ENCODE results near the gene IL1R2. TPM values are rescaled to one million over a fixed set of nuclear protein-coding genes. Genes with fewer than 3 reads are reported as not detected.

The IL1R2 gene
- total RNA-seq, 3 donors from 2014 or later: 17.9 to 40.3 (median 39.8) TPM

DNA sequence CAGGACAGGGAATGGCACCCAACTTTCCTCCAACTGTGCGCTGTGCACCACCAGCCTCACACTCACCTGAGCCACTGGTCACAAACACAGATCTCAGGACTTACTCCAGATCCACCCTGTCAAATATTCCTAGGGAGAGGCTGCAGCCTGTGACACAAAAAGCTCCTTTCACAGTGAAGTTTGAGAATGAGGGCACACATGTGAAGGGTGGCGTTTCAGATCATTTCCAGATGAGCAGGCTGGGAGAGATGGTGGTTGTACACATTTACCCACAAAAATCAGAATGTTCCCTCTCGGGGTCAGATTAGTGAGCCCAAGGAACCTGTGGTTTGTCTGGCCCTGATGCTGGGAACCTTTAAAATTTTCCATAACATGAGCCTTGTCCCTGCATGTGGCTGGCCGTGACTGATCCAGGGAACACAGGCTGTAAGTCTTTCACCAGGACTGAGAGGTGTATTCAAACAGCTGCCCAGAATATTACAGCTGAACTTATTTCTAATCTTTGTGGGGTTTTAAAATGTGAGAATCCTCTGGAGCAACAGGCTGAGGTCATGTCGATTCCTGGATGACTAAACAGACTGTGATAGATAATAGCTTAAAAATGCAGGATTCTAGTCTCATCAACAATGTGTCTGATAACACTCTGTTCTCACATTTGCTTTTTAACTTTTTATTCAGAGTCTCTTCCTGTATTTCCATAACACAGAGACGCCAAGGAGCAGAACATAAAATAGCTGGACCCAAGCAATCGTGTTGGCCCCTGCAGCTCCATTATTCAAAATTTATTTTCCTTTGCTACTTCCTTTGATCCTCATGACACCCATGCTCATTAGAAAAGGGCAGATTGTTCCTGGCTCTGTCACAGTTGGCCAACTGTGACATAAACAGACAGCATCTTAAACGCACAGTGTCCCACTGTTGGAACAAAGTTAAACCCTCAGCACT, 35.5 kb downstream of the IL1R2 start:
- DNase-seq (no peak), ATAC-seq (no peak)
- no peaks in the 10 kb centered on the region for H3K36me3 ChIP-seq (ENCODE audit: low read depth)
- TF ChIP-seq, protein P1, sequence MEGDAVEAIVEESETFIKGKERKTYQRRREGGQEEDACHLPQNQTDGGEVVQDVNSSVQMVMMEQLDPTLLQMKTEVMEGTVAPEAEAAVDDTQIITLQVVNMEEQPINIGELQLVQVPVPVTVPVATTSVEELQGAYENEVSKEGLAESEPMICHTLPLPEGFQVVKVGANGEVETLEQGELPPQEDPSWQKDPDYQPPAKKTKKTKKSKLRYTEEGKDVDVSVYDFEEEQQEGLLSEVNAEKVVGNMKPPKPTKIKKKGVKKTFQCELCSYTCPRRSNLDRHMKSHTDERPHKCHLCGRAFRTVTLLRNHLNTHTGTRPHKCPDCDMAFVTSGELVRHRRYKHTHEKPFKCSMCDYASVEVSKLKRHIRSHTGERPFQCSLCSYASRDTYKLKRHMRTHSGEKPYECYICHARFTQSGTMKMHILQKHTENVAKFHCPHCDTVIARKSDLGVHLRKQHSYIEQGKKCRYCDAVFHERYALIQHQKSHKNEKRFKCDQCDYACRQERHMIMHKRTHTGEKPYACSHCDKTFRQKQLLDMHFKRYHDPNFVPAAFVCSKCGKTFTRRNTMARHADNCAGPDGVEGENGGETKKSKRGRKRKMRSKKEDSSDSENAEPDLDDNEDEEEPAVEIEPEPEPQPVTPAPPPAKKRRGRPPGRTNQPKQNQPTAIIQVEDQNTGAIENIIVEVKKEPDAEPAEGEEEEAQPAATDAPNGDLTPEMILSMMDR (IDR thresholded peaks at IDR 0.05): no peak
- intact Hi-C loops (cut with DNase I, micrococcal nuclease): loop anchor here in 1 of 2 donors (10.0 kb wide), 1 partner anchor 117 kb away; the partner anchor contains the start of gene IL1R1
- no peaks in the 10 kb centered on the region for H3K4me1 ChIP-seq (ENCODE audit: low read depth)
- no peak overlapping the region for H3K4me3 ChIP-seq
- no peaks in the 10 kb centered on the region for H3K9me3 ChIP-seq

DNA sequence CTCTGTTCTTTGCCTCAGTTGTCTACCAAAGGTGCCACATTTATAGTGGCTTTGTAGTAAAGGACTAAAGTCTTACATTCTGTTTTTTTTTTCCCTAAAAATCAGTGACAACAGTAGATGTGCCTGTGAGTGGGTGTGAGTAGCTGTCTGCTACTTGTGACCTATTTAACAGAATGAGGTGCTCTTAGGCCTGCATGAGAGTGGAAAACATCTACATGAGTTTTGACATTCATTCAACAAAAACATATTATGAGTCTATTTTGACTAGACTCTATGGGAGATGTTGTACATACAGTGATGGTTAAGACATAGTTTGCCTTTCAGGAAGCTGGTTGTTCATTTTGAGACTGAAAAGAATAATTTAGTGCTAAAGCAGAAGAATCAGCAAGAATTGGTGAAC, 36.7 kb downstream of the IL1R2 start:
- Histone ChIP-seq H3K9me3 (no peaks in the 10 kb centered on the region), H3K4me3 (no peak overlapping the region), H3K36me3 (ENCODE audit: low read depth) (no peaks in the 10 kb centered on the region), H3K4me1 (ENCODE audit: low read depth) (no peaks in the 10 kb centered on the region)
- ATAC-seq: no peak
- DNase-seq: no peak
- TF ChIP-seq, protein P1 (IDR thresholded peaks at IDR 0.05): no peak
- intact Hi-C loops (cut with DNase I, micrococcal nuclease): loop anchor here in 1 of 2 donors (10.0 kb wide), 1 partner anchor 116 kb away; the partner anchor contains the start of gene IL1R1

DNA sequence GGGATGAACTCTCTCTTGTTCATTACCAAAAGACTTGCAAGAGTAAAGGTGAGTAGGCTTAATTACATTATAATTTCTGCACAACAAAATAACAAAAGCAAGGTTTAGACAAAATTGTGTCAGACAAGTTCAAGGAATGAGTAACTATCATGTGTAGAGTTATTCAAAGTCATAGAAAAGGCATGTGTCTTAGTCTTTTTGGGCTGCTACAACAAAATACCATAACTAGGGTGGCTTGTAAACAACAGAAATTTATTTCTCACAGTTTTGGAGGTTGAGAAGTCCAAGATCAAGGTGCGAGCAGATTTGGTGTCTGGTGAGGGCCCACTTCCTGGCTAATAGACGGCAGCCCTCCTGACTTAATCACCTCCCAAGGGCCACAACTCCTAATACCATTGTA, 37.6 kb downstream of the IL1R2 start:
- Histone ChIP-seq H3K4me1 (ENCODE audit: low read depth) (no peaks in the 10 kb centered on the region), H3K36me3 (ENCODE audit: low read depth) (no peaks in the 10 kb centered on the region), H3K9me3 (no peaks in the 10 kb centered on the region), H3K4me3 (no peak overlapping the region)
- TF ChIP-seq, protein P1 (IDR thresholded peaks at IDR 0.05): no peak
- intact Hi-C loops (cut with DNase I, micrococcal nuclease): loop anchor here in 1 of 2 donors (10.0 kb wide), 1 partner anchor 115 kb away; the partner anchor contains the start of gene IL1R1
- no peak for ATAC-seq
- no peak for DNase-seq

DNA sequence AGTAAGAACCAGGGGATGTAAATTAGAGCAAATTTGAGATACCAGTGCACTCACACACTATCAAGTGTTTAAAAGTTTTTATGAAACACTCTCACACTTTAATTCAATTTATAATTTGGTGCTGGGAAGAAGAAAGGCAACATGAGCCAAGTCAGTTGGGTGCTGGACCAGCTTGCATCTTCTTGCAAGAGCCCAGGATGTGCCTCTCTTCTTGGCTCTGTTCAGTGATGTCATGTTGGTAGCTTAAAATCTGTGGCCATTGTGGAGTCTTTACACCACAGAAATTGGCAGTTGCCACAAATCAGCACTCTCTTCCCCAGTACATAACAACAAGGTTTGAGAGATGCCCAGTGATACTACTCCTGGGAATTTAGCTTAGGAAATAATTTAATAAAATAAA, 38.2 kb downstream of the IL1R2 start:
- TF ChIP-seq, protein P1 (IDR thresholded peaks at IDR 0.05): no peak
- ATAC-seq: no peak
- Histone ChIP-seq H3K4me3 (no peak overlapping the region), H3K36me3 (ENCODE audit: low read depth) (no peaks in the 10 kb centered on the region), H3K4me1 (ENCODE audit: low read depth) (no peaks in the 10 kb centered on the region), H3K9me3 (no peaks in the 10 kb centered on the region)
- intact Hi-C loops (cut with DNase I, micrococcal nuclease): loop anchor here in 1 of 2 donors (10.0 kb wide), 1 partner anchor 115 kb away; the partner anchor contains the start of gene IL1R1
- DNase-seq: no peak

DNA sequence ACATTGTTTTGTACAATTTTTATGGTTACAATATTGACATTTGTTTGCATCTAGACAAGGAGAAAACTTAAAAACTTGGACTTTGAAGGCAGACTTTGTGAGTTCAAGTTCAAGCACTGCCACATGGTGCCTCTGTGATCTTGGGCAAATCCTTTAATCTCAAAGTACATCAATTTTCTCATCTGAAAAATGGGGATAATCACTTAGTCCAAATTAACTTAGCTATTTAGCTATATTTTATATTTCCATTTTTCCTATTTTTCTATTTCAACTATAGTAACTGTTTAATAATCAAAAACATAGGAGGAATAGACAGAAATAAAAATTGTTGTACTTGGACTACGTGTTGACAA, 38.7 kb downstream of the IL1R2 start:
- no peaks in the 10 kb centered on the region for H3K4me1 ChIP-seq (ENCODE audit: low read depth)
- no peaks in the 10 kb centered on the region for H3K9me3 ChIP-seq
- ATAC-seq: no peak
- no peak for DNase-seq
- no peak overlapping the region for H3K4me3 ChIP-seq
- TF ChIP-seq, protein P1 (IDR thresholded peaks at IDR 0.05): no peak
- H3K36me3 ChIP-seq (ENCODE audit: low read depth): no peaks in the 10 kb centered on the region
- intact Hi-C loops (cut with DNase I, micrococcal nuclease): no loop called here

Data from mucosa of descending colon (tissue), 3 donors.